Activated T-cell treated with anti-CD3 and anti-CD28 coated beads for 1 hour (primary cell): ENCODE results near the gene ZNF831.

ENCODE experiments used
- DNase-seq: peaks from one replicate; pipeline ENCODE4 v3.0.0-alpha.2; 2020; ENCODE audit warnings: low read depth

ZNF831 gene

DNA sequence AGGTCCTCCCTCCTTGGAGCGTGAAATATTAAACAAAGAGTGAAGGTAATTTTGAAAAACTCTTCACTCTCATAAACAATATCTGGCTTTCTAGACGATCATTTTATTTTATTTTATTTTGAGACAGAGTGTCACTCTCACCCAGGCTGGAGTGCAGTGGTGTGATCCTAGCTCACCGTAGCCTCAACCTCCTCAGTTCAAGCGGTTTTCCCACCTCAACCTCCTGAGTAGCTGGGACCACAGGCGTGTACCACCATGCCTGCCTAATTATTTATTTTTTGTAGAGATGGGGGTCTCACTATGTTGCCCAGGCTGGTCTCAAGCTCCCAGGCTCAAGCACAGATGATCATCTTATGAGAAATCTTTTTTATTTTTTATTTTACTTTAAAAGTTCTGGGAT is 16.4 kb downstream of the ZNF831 start:
- no peak for DNase-seq

DNA sequence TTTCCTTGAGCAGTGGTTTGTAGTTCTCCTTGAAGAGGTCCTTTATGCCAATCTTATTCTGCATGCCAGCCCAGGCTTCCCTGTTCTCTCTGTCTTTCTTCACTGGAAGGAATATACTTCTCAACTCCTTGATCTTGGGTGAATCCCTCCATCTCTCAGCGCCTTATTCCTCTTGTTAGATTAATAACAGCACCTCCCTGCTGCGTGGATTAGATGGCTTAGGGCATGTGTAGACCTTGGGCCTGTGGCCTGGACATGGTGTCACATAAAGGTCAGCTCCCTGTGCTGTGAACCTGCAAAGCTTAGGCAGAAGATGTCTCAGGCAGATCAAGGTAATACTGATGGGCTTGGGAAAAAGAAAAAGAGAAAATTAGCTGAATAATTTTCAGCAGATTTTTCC is 18.3 kb downstream of the ZNF831 start:
- no peak for DNase-seq

DNA sequence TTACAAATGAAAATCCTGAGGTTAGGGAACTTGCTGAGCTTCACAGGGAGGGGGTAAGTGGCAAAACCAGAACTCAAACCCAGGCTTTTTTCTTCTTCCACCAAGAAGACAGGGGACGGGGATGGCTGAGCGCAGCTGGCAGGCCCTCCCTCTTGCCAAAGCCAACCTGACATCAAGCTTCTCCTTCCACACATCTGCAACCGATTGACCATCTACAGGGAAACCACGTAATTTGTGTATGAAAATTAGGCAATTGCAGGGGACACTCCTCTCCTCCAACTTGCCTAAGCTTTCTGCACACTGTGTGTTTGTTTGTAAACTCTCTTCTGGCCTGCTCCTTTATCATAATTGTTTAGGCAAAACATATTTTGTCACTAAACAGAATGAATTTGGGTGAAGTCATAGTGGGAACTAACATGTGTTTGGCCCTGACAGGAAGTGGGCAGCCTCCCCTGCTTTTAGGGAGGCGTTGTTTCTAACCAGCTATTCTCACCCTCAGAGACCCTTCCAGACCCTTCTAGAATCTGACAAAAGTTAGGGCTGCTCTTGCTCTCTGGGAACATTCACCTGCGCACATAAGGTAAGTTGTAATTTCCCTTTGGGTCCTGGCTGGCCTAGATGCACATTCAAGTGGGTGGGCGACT is 18.9 kb downstream of the ZNF831 start:
- no peak for DNase-seq

DNA sequence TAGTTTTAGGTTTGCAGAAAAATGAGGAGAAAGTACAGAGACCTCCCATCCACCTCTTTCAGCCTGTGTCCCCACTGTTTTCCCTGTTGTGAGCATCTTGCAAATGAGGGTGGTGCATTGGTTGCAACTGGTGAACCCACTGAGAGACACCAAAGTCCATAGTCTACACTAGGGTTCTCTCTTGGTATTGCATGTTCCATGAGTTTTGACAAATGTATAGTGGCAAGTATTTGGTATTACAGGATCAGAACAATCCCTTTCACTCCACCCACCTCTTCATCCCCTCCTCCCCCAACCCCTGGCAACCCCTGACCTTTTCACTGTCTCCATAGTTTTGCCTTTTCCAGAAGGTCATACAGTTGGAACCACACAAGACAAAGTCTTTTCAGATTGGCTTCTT is 20.1 kb downstream of the ZNF831 start:
- DNase-seq = no peak

DNA sequence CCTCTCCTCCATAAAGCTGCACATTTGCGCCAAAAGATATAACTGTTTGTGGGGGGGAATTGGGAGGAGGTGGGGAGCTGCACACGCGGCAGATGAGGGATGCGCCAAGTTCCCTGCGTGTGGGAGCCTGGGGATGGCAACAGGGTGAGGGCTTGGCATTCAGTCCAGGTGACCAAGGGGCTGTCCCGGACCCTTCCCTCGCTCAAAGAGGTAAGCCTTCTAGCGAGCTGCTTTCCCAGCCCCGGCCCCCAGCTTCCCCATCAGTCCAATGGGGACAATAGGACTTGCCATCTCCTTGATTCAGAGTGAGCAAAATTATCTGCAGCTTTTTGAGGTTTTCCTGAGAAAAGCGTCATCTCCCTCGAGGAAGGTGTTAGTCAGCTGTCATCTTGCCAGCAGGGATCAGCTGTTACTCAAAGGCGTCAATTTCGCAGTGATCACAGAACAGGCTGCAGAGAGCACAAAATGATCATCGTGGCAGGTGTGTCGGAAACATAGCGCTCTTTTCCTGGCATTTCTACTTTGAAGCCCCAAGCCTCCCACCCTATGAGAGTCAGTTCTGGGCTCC is 21.3 kb downstream of the ZNF831 start:
- no peak for DNase-seq

DNA sequence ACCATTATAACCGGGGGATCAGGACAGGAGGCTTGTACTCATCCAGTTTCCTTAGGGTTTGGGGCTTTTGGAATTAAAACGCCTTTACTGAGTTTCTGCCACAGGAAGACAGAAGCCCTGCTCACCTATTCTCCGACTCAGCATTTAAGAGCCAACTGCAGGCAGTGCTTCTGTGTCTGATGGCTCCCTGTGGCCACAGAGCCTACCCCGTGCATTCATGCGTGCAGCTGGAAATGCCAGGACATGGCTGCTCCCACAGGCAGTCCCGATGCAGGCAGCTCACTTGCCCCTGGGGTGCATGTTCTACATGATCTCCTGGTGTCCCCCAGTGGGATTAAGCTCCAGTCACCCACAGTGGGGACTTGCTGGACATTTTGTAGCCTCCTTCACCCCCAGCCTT is 22.2 kb downstream of the ZNF831 start:
- no peak for DNase-seq

DNA sequence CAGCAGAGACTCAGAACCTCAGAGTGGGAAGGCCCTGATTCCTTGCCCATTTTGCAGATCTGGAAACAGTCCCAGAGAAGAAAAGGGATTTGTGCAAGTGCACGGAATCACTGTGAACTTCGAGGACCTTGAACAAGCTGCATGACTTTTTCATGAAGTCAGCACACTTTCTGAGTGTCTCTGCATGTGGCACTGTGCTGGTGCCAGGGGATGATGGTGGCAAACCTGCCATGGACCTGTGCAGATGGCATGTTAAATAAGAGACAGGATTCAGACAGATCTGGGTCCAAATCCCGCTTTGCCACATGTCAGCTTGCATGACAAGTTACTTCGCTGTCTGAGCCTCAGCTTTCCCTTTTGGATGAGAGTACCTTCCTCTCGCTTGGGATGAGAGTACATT is 26.8 kb downstream of the ZNF831 start:
- DNase-seq = no peak

DNA sequence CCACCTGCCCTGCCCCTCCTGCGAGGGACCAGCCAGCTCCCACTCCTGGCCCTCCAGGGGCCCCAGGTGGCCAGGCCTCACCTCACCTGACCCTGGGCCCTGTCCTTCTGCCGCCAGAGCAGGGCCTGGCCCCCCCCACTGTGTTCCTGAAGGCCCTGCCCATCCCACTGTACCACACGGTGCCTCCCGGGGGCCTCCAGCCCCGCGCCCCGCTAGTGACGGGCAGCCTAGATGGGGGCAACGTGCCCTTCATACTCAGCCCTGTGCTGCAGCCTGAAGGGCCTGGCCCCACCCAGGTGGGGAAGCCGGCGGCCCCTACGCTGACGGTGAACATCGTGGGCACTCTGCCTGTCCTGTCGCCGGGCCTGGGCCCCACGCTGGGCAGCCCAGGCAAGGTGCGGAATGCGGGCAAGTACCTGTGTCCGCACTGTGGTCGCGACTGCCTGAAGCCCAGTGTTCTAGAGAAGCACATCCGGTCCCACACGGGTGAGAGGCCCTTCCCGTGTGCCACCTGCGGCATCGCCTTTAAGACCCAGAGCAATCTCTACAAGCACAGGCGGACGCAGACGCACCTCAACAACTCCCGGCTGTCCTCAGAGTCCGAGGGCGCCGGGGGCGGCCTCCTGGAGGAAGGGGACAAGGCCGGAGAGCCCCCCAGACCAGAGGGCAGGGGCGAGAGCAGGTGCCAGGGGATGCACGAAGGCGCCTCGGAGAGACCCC is 27.6 kb downstream of the ZNF831 start:
- no peak for DNase-seq

DNA sequence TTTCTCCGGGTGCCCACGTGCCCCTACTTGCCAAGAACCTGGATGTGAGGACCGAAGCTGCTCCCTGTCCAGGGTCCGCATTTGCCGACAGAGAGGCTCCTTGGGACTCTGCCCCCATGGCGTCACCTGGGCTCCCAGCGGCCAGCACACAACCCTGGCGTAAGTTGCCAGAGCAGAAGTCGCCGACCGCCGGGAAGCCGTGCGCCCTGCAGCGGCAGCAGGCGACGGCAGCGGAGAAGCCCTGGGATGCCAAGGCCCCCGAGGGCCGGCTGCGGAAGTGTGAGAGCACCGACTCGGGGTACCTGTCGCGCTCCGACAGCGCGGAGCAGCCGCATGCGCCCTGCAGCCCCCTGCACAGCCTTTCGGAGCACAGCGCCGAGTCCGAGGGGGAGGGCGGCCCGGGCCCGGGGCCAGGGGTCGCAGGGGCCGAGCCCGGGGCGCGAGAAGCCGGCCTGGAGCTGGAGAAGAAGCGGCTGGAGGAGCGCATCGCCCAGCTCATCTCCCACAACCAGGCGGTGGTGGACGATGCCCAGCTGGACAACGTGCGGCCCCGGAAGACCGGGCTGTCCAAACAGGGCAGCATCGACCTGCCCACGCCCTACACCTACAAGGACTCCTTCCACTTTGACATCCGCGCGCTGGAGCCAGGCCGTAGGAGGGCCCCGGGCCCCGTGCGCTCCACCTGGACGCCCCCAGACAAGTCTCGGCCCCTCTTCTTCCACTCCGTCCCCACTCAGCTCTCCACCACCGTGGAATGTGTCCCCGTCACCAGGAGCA is 28.3 kb downstream of the ZNF831 start:
- DNase-seq = no peak

DNA sequence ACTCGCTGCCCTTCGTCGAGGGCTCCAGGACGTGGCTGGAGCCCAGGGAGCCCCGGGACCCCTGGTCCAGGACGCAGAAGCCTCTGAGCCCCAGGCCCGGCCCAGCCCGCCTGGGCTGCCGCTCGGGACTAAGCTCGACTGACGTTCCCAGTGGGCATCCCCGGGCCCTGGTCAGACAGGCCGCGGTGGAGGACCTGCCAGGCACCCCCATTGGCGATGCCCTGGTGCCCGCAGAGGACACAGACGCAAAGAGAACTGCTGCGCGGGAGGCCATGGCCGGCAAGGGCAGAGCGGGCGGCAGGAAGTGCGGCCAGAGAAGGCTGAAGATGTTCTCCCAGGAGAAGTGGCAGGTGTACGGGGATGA is 28.9 kb downstream of the ZNF831 start:
- no peak for DNase-seq

DNA sequence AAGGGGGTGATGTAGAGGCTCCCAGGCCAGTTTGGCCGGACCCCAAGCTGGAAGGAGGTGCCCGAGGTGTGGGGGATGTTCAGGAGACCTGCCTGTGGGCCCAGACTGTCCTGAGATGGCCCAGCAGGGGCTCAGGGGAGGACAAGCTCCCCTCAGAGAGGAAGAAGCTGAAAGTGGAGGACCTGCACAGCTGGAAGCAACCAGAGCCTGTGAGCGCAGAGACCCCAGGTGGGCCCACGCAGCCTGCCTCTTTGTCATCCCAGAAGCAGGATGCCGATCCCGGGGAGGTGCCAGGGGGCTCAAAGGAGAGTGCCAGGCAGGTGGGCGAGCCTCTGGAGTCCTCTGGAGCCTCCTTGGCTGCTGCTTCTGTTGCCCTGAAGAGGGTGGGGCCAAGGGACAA is 29.7 kb downstream of the ZNF831 start:
- DNase-seq = no peak

DNA sequence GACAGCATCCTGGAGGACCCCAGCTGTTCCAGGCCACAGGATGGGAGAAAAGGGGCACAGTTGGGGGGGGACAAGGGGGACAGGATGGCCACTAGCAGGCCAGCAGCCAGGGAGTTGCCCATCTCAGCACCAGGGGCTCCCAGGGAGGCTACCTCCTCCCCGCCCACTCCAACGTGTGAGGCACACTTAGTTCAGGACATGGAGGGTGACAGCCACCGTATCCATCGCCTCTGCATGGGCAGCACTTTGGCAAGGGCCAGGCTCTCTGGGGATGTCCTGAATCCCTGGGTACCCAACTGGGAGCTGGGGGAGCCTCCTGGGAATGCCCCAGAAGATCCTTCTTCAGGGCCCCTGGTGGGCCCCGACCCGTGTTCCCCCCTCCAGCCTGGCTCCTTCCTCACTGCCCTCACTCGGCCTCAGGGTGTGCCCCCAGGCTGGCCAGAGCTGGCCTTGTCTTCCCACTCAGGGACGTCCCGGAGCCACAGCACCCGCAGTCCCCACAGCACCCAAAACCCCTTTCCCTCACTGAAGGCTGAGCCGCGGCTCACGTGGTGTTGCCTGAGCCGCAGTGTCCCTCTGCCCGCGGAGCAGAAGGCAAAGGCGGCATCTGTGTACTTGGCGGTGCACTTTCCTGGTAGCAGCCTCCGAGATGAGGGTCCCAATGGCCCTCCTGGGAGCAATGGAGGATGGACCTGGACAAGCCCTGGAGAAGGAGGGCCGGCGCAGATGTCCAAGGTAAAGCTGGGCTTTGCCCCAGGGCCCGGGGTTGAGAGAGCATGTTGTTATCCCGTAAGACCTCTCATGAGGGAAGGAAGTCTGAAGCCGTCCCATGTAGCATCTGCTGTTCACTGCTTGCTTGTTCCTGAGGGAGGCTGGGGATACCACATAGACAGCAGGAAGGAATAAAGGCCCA is 30.7 kb downstream of the ZNF831 start:
- no peak for DNase-seq

DNA sequence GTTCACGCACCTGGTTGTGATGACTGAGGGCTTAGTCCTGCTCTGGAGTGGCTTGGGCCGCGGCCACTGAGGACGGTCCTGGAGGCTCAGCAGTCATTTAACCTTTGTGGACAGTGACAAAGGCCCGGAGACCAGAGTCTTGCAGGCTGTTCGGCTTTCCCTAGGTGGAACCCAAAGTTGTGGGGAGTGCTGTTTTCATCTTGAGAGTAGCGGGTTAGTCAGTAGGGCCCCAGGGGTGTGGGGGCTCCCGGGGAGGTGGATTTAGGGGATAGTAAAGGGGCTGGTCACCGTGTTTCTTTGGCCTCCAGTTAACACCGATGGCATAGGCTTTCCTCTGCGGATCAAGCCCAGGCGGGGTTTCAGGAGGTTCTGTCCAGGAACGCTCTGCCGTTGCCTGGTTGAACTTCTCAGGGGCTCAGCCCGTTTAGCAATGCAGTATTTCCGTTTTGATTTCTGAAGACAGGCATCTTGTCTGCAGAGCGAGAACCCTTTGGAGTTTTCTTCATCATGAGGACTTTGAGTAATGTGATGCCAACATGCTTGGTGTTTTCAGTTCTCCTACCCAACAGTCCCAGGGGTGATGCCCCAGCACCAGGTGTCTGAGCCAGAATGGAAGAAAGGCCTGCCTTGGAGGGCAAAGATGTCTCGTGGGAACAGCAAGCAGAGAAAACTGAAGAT is 31.8 kb downstream of the ZNF831 start:
- DNase-seq = no peak

DNA sequence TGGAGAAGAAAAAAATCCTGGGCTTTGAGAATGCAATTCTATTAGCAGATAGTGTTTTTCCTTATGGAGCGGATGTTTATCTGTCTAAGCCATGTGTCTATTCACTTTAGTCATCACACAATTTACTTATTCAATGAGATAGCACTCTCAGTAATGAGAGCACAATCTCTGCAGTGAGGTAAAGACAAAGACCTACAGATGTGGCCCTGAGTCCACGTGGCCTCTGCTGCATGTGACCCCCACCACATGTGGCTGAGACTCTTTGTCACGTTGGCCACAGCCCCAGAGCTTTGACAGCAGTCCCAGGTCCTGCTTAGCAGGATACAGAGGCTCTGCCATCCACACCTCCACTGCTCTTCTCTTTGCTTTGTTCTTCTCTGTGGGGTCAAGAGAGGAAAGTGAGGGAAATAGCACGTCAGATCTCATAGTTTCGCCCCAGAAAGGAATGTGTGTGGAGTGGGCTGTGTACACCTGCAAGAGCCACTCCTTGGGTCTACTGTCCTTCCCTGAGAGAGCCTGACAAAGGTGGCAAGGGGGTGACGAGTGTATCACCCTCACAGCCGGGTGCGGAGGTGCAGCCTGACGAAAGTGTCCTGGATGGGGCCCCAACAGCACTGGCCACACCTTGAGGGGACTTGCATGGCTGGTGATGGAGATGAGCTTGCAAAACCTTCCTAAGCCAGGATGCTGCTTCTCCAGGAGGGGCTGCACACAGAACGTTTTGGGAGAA is 40.7 kb downstream of the ZNF831 start:
- DNase-seq = no peak

DNA sequence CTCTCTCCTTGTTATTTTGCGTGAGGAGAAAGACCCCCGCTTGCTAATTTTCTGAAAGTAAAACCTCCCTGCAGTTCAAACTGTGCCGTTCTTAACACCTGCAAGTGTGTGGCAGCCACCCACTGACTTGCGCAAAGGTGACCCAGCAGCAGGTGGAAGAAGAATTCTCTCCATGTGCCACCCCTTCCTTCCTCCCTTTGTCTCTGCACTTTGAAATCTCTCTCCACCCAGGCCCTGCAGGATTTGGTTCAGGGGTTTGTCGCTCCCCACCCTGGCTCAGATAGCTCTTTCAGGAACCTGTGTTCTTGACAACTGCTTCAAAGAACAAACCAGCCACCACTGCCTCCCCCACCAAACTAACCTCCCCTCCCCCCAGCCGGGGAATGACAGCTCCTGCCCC is 41.4 kb downstream of the ZNF831 start:
- no peak for DNase-seq

DNA sequence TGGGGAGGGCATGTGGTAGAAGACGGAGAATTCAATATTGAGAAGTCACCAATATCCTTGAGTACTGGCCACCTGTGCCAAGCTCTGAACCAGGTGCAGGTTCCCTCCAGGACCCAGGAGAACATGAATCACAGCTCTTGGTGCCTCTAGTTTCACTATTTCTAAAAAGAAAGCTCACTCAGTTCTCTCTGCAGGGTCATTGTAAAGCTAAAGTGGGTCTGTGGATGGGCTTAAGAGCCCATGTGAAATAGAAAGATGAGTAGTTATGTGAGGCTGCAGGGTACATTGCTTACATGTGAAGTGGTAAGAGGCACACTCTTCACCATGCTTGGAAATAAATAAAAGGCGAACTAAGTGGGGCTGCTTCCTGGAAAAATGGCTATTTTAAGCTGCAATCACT is 43.6 kb downstream of the ZNF831 start:
- no peak for DNase-seq

DNA sequence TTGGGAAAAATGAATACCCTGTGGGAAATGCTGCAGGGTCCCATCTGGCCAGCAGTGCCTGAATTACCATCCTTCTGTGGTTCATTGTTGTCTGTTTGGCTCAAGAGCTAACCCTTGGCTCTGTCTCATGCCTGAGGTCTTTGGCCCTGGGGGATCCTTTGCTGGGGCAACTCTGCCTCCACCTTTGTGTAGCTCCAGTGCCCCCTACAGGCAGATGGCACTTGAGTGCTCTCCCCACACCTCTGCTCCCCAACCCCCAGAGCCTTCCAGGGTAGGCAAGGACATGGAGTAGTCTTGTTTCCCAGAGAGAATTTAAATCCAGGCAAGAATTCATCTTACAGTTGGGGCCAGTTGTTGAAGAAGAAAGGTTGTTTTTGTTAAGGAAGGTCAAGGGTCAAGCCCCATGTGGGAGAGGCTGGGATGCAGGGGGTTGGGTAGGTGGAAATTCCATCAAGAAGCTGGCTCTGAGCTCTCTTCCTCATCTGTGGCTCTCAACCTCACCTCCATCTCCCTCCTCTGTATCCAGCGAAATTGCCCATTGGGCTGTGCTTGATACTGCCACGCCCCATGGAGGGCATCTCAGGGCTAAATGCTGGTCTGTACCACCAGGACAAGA is 44.2 kb downstream of the ZNF831 start:
- peak; percentile 79 for DNase-seq

DNA sequence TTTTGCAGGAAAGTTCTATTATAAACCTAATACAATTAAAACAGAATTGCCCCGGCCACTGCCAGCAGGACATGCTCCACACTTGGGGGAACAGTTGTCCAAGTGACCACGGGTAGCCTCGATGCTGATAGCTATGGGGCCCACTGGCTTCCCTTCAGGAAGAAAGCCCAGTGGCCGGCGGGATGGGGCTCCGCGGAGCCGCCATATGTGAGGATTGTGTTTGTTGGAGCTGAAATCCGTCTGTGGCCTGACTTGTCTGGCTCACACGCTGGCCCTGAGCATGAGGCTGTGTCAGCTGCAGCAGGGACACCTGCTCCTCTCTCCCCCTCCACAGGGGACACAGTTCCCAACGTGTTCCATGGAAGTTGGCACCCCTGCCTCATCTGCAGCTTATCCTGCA is 46.6 kb downstream of the ZNF831 start:
- DNase-seq = no peak

DNA sequence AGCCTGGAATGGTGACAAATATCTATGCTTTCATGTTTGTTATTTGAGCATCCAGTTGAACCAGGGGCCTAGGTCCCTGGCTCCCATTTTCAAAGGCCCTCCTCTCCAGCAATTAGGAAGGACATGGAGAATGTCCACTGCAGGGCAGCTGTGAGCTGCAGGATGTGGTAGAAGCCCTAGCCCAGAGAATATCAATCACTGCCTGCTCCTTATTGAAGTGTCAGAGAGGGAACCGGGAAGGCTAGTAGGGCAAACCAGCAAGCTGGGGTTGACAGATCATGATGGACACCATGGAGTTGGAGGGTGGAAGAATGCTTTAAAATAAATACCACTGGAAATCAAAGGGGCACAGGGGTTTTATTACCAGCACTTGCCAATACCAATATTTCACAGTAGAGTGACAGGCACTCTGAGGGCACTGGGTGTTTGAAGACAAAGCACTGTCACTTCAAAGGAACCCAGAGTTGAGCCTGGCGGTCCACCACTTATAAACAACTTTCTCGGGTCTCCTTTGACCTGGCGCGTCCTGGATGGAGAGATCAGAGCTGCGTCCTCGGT is 47.7 kb downstream of the ZNF831 start:
- no peak for DNase-seq

DNA sequence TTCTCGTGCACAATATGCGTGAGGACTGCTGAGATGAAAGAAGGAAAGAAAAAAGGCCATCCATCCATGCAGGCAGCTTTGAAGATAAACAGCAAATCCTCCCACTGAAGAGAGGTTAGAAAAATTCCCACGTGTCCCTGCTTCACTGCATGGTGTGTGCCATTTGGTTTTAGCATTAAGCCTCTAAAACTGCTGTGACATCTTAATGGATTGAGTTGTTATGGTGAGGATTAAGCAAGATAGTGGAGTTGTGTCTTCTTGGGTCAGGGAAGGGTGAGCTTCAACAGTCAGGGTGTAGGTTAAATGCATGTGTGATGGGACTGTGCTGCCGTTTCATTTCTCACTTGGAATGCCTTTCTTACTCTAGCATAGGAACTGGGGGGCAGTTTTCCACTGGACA is 50.5 kb downstream of the ZNF831 start:
- no peak for DNase-seq
